Measurements from ENCODE around the gene PHF2. TPM values are rescaled to one million over a fixed set of nuclear protein-coding genes. Genes with fewer than 3 reads are reported as not detected.

Gene PHF2
- polyA plus RNA-seq, 1 of the 3 experiments (the other 2 are of a cell fraction): 11.2 TPM

DNA sequence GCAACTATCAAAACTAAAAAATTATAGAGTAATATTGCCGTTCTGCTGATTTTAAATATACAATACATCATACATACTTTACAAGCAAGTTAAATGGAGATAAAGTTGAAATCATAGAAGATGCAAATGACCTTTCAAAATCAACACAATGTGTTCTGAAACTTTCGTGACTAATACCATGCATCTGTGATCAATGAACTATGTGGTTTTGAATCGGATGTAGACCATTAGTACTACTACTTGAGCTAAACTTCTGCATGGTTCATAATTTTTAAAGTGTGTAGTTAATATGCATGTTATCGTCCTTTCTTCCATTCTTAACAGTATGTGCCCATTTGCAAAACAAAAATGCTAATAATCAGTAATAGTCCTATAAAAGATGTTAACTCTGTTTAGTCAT is 11.3 kb upstream of the PHF2 start:
- Histone ChIP-seq H3K36me3 (replicated peaks in 1 of 2; ENCODE audit: control insufficient read depth in 1 of 2, insufficient read depth in 2 of 2, low read length in 1 of 2) (peaks cover 31 to 42% of the 10 kb centered on the region in 2 experiments), H3F3A (replicated peaks; ENCODE audit: insufficient read depth) (peaks cover 26% of the 10 kb centered on the region), H4K20me1 (ENCODE audit: insufficient read depth) (no peaks in the 10 kb centered on the region), H3K9me2 (no peaks in the 10 kb centered on the region), H3K27ac (ENCODE audit: low read depth in 2 of 2, low read length in 1 of 2) (no peak overlapping the region), H3K4me3 (ENCODE audit: low read depth in 2 of 2, low read length in 1 of 2) (no peak overlapping the region), H3K4me2 (no peak overlapping the region), H3K27me3 (ENCODE audit: insufficient read depth) (no peaks in the 10 kb centered on the region), H3K9ac (no peak overlapping the region), H2AFZ (ENCODE audit: low read depth) (no peak overlapping the region), H3K79me2 (ENCODE audit: insufficient read depth) (no peaks in the 10 kb centered on the region; the same call in 1 of the 2 replicates), H3K9me3 (no peaks in the 10 kb centered on the region), H3K4me1 (ENCODE audit: control insufficient read depth in 1 of 2, insufficient read depth in 2 of 2, low read depth in 1 of 2, low read length in 1 of 2) (peaks cover 0 to 10% of the 10 kb centered on the region in 2 experiments; a peak in 2 of 4 replicates)
- ChIA-PET POLR2A (no interaction called here), CTCF (interaction anchor here (1.1 to 3.7 kb wide), 5 partner anchors 9 to 409 kb away, joined by 3 to 26 read pairs (median 5); partner anchors contain the start of genes FAM120A and FAM120AOS)
- WGBS (ENCODE audit: low lambda C conversion rate): 97% methylated on average over 4 of the region's 4 CpGs
- TF ChIP-seq, protein P1, sequence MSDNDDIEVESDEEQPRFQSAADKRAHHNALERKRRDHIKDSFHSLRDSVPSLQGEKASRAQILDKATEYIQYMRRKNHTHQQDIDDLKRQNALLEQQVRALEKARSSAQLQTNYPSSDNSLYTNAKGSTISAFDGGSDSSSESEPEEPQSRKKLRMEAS (IDR thresholded peaks at IDR 0.05; ENCODE audit: low read depth): no peak
- no peak for DNase-seq

DNA sequence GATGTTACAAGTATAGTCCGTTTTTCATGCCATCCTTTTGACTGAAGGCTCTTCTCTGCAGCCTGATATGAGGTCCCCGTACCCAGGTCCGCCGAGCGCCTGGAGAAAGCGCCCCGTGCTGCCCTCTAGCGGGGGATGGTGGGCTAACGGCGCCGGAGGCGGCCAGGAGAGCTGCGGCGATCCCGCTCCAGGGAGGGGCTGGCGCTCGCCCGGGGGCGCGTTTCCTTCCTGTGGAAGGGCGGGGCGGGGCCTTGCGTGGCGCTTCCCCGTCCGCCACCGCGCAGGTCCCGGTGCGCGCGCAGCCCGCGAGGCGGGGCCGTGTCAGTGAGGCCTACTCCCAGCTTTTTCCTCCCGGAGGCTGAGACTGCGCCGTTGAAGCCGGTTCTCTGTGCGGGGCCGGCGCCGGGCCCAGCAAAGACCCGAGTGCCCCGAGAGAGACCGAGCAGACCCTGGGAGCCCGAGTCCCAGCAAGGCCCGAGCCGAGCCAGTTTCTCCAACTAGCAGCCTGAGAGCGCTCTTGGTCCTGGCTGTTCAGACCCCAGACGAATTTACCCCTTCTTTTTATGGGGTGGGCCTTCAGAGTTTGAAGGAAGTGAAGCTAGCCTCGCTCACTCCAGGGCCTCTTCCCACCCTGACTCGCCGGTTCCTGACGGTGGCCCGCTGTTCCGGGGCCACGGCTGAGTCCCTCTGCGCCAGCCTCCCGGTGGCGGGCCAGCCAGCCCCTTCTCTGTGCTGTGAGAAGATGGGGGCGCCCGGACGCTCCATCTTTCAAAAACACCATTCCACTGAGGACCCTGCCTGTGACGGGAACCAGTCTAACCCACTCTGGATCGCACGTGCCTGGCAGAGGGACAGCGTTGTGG is 9.7 kb upstream of the PHF2 start:
- Histone ChIP-seq H2AFZ (ENCODE audit: low read depth) (peak overlapping the region; percentile 60; the same call in 1 of the 2 replicates), H3K27me3 (ENCODE audit: insufficient read depth) (no peaks in the 10 kb centered on the region), H3K27ac (ENCODE audit: low read depth in 2 of 2, low read length in 1 of 2) (peak overlapping the region; percentile 81 to 88), H3K9me2 (no peaks in the 10 kb centered on the region), H3K36me3 (replicated peaks in 1 of 2; ENCODE audit: control insufficient read depth in 1 of 2, insufficient read depth in 2 of 2, low read length in 1 of 2) (peaks cover 33 to 40% of the 10 kb centered on the region in 2 experiments), H4K20me1 (ENCODE audit: insufficient read depth) (no peaks in the 10 kb centered on the region), H3K9me3 (peaks cover 13% of the 10 kb centered on the region), H3K79me2 (ENCODE audit: insufficient read depth) (no peaks in the 10 kb centered on the region; the same call in 1 of the 2 replicates), H3K9ac (peak overlapping the region; percentile 89), H3K4me3 (ENCODE audit: low read depth in 2 of 2, low read length in 1 of 2) (peak overlapping the region; percentile 61 to 69), H3F3A (replicated peaks; ENCODE audit: insufficient read depth) (peaks cover 22% of the 10 kb centered on the region), H3K4me2 (peak overlapping the region; percentile 96), H3K4me1 (ENCODE audit: control insufficient read depth in 1 of 2, insufficient read depth in 2 of 2, low read depth in 1 of 2, low read length in 1 of 2) (peaks cover 0 to 10% of the 10 kb centered on the region in 2 experiments; a peak in 2 of 4 replicates)
- POLR2A ChIA-PET: interaction anchor here (0.8 to 1.5 kb wide), 5 partner anchors 9 to 247 kb away, joined by 3 to 9 read pairs (median 4); partner anchors contain the start of genes FAM120A and FAM120AOS
- CTCF ChIA-PET: interaction anchor here (0.6 to 3.7 kb wide), 35 partner anchors 8 to 563 kb away, joined by 3 to 26 read pairs (median 4); partner anchors contain the start of genes FAM120A, FAM120AOS and NINJ1
- peak; percentile 99 for DNase-seq
- 23% methylated on average over 13 of the region's 69 CpGs for WGBS (ENCODE audit: low lambda C conversion rate)
- TF ChIP-seq EP300 (IDR thresholded peaks at IDR 0.05; ENCODE audit: borderline replicate concordance in 1 of 2, low read depth in 1 of 2, low read length in 1 of 2) (peak; percentile 38 to 48; a peak in 2 of 4 replicates), SIN3A (IDR thresholded peaks at IDR 0.05; ENCODE audit: borderline replicate concordance, low read depth, low read length) (0 out of 2 replicates have a peak, but pooled peaks have one; percentile 18), GABPA (IDR thresholded peaks at IDR 0.05; ENCODE audit: low read depth) (peak; percentile 73), CHD2 (IDR thresholded peaks at IDR 0.05; ENCODE audit: low read length, partially characterized antibody) (peak; percentile 86), NFIC (IDR thresholded peaks at IDR 0.05; ENCODE audit: borderline replicate concordance) (no peak), RFX5 (IDR thresholded peaks at IDR 0.05; ENCODE audit: low read length) (peak; percentile 59), TCF12 (IDR thresholded peaks at IDR 0.05) (peak; percentile 38; the same call in 1 of the 2 replicates), RAD21 (IDR thresholded peaks at IDR 0.05; ENCODE audit: low read length) (peak; percentile 70), NRF1 (IDR thresholded peaks at IDR 0.05; ENCODE audit: low read depth, low read length) (peak; percentile 90), MEF2A (IDR thresholded peaks at IDR 0.05; ENCODE audit: borderline replicate concordance, low read depth) (no peak), ELF1 (IDR thresholded peaks at IDR 0.05) (peak; percentile 55), FOXM1 (IDR thresholded peaks at IDR 0.05; ENCODE audit: low read depth) (no peak), SMC3 (IDR thresholded peaks at IDR 0.05; ENCODE audit: low read depth, low read length) (peak; percentile 67), POLR2AphosphoS5 (IDR thresholded peaks at IDR 0.05; ENCODE audit: low read depth, low read length) (peak; percentile 98), FOXJ3 (CRISPR knock-in tag; IDR thresholded peaks at IDR 0.05) (peak; percentile 52; the same call in 1 of the 2 replicates)
- TF ChIP-seq, protein P2, sequence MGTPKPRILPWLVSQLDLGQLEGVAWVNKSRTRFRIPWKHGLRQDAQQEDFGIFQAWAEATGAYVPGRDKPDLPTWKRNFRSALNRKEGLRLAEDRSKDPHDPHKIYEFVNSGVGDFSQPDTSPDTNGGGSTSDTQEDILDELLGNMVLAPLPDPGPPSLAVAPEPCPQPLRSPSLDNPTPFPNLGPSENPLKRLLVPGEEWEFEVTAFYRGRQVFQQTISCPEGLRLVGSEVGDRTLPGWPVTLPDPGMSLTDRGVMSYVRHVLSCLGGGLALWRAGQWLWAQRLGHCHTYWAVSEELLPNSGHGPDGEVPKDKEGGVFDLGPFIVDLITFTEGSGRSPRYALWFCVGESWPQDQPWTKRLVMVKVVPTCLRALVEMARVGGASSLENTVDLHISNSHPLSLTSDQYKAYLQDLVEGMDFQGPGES (IDR thresholded peaks at IDR 0.05; ENCODE audit: low read depth, low read length): no peak
- TF ChIP-seq, protein P3, sequence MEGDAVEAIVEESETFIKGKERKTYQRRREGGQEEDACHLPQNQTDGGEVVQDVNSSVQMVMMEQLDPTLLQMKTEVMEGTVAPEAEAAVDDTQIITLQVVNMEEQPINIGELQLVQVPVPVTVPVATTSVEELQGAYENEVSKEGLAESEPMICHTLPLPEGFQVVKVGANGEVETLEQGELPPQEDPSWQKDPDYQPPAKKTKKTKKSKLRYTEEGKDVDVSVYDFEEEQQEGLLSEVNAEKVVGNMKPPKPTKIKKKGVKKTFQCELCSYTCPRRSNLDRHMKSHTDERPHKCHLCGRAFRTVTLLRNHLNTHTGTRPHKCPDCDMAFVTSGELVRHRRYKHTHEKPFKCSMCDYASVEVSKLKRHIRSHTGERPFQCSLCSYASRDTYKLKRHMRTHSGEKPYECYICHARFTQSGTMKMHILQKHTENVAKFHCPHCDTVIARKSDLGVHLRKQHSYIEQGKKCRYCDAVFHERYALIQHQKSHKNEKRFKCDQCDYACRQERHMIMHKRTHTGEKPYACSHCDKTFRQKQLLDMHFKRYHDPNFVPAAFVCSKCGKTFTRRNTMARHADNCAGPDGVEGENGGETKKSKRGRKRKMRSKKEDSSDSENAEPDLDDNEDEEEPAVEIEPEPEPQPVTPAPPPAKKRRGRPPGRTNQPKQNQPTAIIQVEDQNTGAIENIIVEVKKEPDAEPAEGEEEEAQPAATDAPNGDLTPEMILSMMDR (IDR thresholded peaks at IDR 0.05): peak; percentile 91
- TF ChIP-seq, protein P4, sequence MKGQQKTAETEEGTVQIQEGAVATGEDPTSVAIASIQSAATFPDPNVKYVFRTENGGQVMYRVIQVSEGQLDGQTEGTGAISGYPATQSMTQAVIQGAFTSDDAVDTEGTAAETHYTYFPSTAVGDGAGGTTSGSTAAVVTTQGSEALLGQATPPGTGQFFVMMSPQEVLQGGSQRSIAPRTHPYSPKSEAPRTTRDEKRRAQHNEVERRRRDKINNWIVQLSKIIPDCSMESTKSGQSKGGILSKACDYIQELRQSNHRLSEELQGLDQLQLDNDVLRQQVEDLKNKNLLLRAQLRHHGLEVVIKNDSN (IDR thresholded peaks at IDR 0.05; ENCODE audit: borderline replicate concordance, low read depth): no peak
- TF ChIP-seq, protein P5, sequence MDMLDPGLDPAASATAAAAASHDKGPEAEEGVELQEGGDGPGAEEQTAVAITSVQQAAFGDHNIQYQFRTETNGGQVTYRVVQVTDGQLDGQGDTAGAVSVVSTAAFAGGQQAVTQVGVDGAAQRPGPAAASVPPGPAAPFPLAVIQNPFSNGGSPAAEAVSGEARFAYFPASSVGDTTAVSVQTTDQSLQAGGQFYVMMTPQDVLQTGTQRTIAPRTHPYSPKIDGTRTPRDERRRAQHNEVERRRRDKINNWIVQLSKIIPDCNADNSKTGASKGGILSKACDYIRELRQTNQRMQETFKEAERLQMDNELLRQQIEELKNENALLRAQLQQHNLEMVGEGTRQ (IDR thresholded peaks at IDR 0.05; ENCODE audit: borderline replicate concordance, low read depth, low read length): no peak
- TF ChIP-seq, protein P1 (IDR thresholded peaks at IDR 0.05; ENCODE audit: low read depth): peak; percentile 63; the same call in 1 of the 2 replicates

Data from SK-N-SH (cell line).